Fibroblast of mammary gland (primary cell): Measurements from ENCODE around the gene HS3ST3A1.

ENCODE experiments used
- DNase-seq: peaks from one replicate; pipeline ENCODE4 v3.0.0-alpha.2; 2010; ENCODE audit warnings: low read depth
- H3K4me3 ChIP-seq: 2 replicates; pipeline ENCODE4 v1.5.1; 2011; ENCODE audit warnings: low read depth, mild to moderate bottlenecking, low read length, moderate library complexity; ENCODE audit not compliant: control insufficient read depth
- CTCF ChIP-seq: conservative IDR thresholded peaks from 2 replicates; pipeline ENCODE4 v1.5.1; 2011; ENCODE audit warnings: low read depth, low read length, inconsistent platforms; ENCODE audit not compliant: control insufficient read depth, insufficient read depth

The HS3ST3A1 gene

DNA sequence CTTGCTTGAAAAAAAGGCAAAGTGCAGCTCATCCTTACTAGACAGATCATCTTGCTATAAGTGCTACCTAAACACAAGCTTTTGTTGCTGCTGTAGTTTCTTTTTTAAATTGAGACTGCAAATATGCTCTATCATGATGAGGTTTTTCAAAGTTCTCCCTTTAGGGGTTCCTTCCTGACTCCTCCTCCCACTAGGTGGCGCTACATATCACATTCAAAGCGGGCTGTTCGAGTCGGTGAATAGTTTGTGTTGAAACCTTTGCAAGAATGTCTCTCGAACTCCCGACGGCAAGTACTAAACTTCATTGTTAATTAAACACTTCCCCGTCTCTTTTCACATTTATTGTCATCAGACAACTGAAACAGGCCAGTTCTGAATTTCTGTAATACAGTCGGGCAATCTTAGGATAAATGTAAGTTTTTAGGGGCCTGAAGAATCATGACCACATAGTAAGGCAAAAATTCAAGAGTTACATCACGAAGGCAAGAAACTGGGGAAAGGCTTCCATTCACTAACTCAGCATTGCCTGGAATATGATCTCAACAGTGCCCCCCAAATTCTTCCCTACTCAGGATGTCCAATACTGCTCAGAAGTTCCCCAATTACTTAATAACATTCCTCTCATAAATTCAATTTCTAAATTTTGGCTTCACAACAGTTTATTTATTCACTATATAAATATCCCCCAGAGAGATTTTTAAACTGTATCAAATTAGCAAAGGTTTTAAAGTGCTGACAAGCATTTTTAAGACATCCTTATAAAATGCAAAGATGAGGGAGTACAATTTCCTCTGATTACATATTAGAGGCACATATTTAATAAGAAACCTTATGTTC, 6.7 kb downstream of the HS3ST3A1 start:
- H3K4me3 ChIP-seq = peak overlapping the region; percentile 9

GRCh38 chr17:13594310-13594709, 7.4 kb downstream of the HS3ST3A1 start:
- DNase-seq = peak; percentile 56
- no peak overlapping the region for H3K4me3 ChIP-seq
- no peak for TF ChIP-seq CTCF

More for the DNA sequence above, 6.7 kb downstream of the HS3ST3A1 start:
- TF ChIP-seq CTCF = peak; percentile 94
- peak; percentile 90 for DNase-seq

DNA sequence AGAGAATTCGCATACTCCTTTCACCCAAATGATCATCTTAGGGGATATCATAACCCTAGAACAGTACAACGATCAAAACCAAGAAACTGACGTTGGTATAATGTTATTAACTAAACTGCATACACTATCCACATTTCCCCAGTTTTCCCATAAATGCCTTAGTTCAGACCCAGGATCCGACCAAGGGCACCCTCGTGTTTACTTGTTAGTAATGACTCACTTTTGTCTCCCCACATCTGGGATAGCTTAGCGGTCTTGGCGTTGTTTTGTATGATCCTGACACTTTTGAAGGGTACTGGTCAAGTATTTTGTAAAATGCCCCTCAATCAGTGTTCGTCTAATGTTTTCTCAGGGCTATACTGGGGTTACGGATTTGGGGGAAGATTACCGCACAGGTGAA, 8.0 kb downstream of the HS3ST3A1 start:
- no peak overlapping the region for H3K4me3 ChIP-seq
- peak; percentile 80 for DNase-seq
- TF ChIP-seq CTCF = no peak

DNA sequence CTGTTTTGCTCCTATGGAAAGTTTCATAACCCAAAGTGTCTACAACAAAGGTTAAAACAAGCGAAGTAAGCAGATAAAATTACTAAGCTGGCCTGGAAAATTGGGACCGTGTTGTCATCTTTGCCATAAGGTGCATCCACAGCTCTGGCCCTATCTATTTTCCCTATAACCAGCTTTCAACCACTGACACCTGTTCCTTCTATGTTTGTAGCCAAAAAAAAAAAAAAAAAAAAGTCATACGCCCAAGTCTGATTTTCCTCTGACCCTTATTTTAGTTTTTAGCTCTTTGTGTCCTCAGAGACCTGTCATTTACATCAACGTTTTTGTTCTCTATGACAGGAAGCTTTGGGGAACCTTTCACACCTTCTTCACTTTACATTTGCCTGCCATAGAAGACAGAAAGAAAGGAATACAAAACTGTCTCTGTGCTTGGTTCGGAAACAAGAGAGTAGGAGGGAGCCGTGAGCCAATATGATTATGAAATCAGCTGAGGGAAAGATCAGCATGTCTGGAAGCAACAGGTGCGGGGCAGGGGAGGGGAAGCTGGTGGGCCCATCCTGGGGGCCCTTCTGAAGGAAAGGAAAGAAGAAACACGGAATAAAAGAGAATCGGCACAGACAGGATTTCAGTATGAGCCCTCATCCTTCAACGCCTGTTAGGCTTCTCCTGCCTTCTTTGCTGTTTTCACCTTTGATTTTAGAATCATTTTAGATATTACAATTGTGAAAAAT, 8.5 kb downstream of the HS3ST3A1 start:
- no peak for TF ChIP-seq CTCF
- no peak overlapping the region for H3K4me3 ChIP-seq
- DNase-seq = no peak

- no peak overlapping the region for H3K4me3 ChIP-seq
- no peak for DNase-seq
- no peak for TF ChIP-seq CTCF
Observed at GRCh38 chr17:13592427-13592826, 9.3 kb downstream of the HS3ST3A1 start.

DNA sequence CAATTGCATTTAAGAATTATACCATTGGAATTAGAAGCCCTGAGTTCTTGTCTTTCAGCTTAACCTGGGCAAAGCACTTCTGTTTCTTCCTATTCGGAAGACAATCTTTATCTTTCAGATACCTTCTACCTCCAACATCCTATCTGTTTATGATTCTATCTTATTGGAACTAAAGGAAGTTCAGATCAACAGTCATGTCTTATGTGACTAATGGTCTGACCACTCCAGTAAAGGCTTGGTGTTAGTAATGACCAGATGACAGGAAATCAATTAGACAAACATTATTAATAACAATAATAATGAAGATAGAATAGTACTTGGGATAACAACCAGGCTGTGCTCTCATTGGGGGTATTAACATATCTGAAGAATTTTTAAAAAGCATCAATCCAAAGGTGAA, 11.3 kb downstream of the HS3ST3A1 start:
- no peak for DNase-seq
- TF ChIP-seq CTCF = no peak
- no peak overlapping the region for H3K4me3 ChIP-seq
